Measurements from ENCODE around the gene CARMIL1.

CARMIL1 gene
- total RNA-seq: 1.4 to 12.2 (median 4.1) reads per million in 9 experiments

GRCh38 chr6:25278914-25279747 is at the start of gene CARMIL1:
Gene CARMIL1 (plus strand): TSS chr6:25279374. CDS start chr6:25279796, 422 bp downstream.
- H3K36me3 Mint-ChIP-seq (ENCODE audit: insufficient read depth): peaks cover 6% of the 10 kb centered on the region
- peaks cover 15 to 16% of the 10 kb centered on the region in 2 donors for H3K4me1 Mint-ChIP-seq (ENCODE audit: low read depth in 2 of 2)
- peaks cover 7 to 24% of the 10 kb centered on the region in 2 donors for H3K27me3 Mint-ChIP-seq
- no peaks in the 10 kb centered on the region for H3K9me3 Mint-ChIP-seq
- peak within 1 kb of the TSS; percentile 79 to 89 for H3K4me3 Mint-ChIP-seq
- peak; percentile 37 to 55 (median 38) for DNase-seq
- peak within 1 kb of the TSS; percentile 30 to 63 for H3K27ac Mint-ChIP-seq
- ATAC-seq (replicated peaks): peak; percentile 74

GRCh38 chr6:25229671-25230321 is 49.4 kb upstream of the CARMIL1 start:
- no peaks in the 10 kb centered on the region for H3K36me3 Mint-ChIP-seq (ENCODE audit: insufficient read depth)
- no peaks in the 10 kb centered on the region for H3K4me1 Mint-ChIP-seq (ENCODE audit: low read depth in 2 of 2)
- H3K27ac Mint-ChIP-seq: no peak overlapping the region
- H3K4me3 Mint-ChIP-seq: no peak overlapping the region
- no peaks in the 10 kb centered on the region for H3K9me3 Mint-ChIP-seq
- DNase-seq (no peak), ATAC-seq (replicated peaks) (no peak)
- H3K27me3 Mint-ChIP-seq: peaks cover 0 to 11% of the 10 kb centered on the region in 2 donors

- no peaks in the 10 kb centered on the region for H3K27me3 Mint-ChIP-seq
- no peaks in the 10 kb centered on the region for H3K4me1 Mint-ChIP-seq (ENCODE audit: low read depth in 2 of 2)
- H3K4me3 Mint-ChIP-seq: no peak overlapping the region
- H3K36me3 Mint-ChIP-seq (ENCODE audit: insufficient read depth): no peaks in the 10 kb centered on the region
- H3K9me3 Mint-ChIP-seq: no peaks in the 10 kb centered on the region
- no peak for DNase-seq
- no peak for ATAC-seq (replicated peaks)
- H3K27ac Mint-ChIP-seq: no peak overlapping the region
Measured at GRCh38 chr6:25232479-25232878, 46.7 kb upstream of the CARMIL1 start.

GRCh38 chr6:25233226-25233625 is 45.9 kb upstream of the CARMIL1 start:
- Mint-ChIP-seq H3K4me3 (no peak overlapping the region), H3K27ac (no peak overlapping the region), H3K36me3 (ENCODE audit: insufficient read depth) (no peaks in the 10 kb centered on the region), H3K9me3 (no peaks in the 10 kb centered on the region), H3K27me3 (no peaks in the 10 kb centered on the region), H3K4me1 (ENCODE audit: low read depth in 2 of 2) (no peaks in the 10 kb centered on the region)
- DNase-seq (no peak), ATAC-seq (replicated peaks) (no peak)

DNA sequence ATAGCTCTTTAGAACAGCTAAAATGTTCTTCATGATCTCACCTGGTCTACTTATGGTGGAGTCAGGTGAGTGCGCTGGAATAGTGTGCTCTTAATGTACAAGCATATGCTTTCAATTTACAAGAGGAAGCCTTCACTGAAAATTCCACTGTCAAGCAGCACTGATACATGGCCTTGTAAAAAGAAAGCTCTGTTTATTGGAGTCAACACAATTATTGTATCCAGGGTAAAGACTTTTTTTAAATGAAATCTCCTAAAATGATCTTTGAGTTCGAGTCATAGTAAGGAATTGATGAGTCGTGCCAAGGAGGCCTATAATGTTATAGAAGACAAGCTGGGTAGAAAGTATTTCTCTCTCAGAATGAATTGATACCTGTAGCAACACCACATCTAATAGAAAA is 41.6 kb upstream of the CARMIL1 start:
- Mint-ChIP-seq H3K9me3 (no peaks in the 10 kb centered on the region), H3K36me3 (ENCODE audit: insufficient read depth) (no peaks in the 10 kb centered on the region), H3K27me3 (peaks cover 0 to under 1% of the 10 kb centered on the region in 2 donors), H3K4me1 (ENCODE audit: low read depth in 2 of 2) (no peaks in the 10 kb centered on the region), H3K27ac (no peak overlapping the region), H3K4me3 (no peak overlapping the region)
- DNase-seq (no peak), ATAC-seq (replicated peaks) (no peak)

DNA sequence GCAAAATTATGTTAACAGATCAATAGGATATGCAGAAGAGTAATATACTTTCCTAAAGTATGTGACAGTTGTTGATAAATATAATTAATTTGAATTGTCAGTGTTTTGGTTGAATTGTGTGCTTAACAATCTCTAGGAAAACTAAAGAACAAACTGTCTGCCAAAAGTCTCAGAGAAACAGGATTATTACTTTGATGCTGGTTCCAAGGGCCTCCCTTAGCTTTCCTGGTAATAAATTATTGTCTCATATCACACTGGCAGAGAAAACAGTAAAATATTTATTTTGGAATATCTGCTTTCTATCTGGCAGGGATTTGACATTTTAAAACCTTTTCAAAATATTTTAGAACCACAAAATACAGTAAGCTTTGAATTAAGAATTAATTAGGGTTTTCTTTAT is 40.1 kb upstream of the CARMIL1 start:
- Mint-ChIP-seq H3K27ac (no peak overlapping the region), H3K27me3 (peaks cover 0 to 9% of the 10 kb centered on the region in 2 donors), H3K9me3 (no peaks in the 10 kb centered on the region), H3K36me3 (ENCODE audit: insufficient read depth) (no peaks in the 10 kb centered on the region), H3K4me3 (no peak overlapping the region), H3K4me1 (ENCODE audit: low read depth in 2 of 2) (no peaks in the 10 kb centered on the region)
- DNase-seq: no peak
- ATAC-seq (replicated peaks): no peak

- Mint-ChIP-seq H3K4me1 (ENCODE audit: low read depth in 2 of 2) (no peaks in the 10 kb centered on the region), H3K36me3 (ENCODE audit: insufficient read depth) (no peaks in the 10 kb centered on the region), H3K27ac (no peak overlapping the region), H3K4me3 (no peak overlapping the region), H3K27me3 (peaks cover 0 to 13% of the 10 kb centered on the region in 2 donors), H3K9me3 (no peaks in the 10 kb centered on the region)
- no peak for DNase-seq
- no peak for ATAC-seq (replicated peaks)
Measured at GRCh38 chr6:25239498-25239897, 39.7 kb upstream of the CARMIL1 start.

GRCh38 chr6:25242567-25242966 is 36.6 kb upstream of the CARMIL1 start:
- Mint-ChIP-seq H3K4me3 (no peak overlapping the region), H3K4me1 (ENCODE audit: low read depth in 2 of 2) (no peaks in the 10 kb centered on the region), H3K27ac (no peak overlapping the region), H3K36me3 (ENCODE audit: insufficient read depth) (no peaks in the 10 kb centered on the region), H3K9me3 (no peaks in the 10 kb centered on the region), H3K27me3 (peaks cover 8 to 30% of the 10 kb centered on the region in 2 donors)
- DNase-seq (no peak), ATAC-seq (replicated peaks) (no peak)

- no peaks in the 10 kb centered on the region for H3K4me1 Mint-ChIP-seq (ENCODE audit: low read depth in 2 of 2)
- peaks cover 8 to 30% of the 10 kb centered on the region in 2 donors for H3K27me3 Mint-ChIP-seq
- no peak overlapping the region for H3K27ac Mint-ChIP-seq
Measured at GRCh38 chr6:25244865-25245264, 34.3 kb upstream of the CARMIL1 start.

GRCh38 chr6:25248123-25248522 is 31.1 kb upstream of the CARMIL1 start:
- Mint-ChIP-seq H3K9me3 (no peaks in the 10 kb centered on the region), H3K36me3 (ENCODE audit: insufficient read depth) (no peaks in the 10 kb centered on the region), H3K4me1 (ENCODE audit: low read depth in 2 of 2) (no peaks in the 10 kb centered on the region), H3K27me3 (peaks cover 18 to 46% of the 10 kb centered on the region in 2 donors), H3K4me3 (no peak overlapping the region), H3K27ac (no peak overlapping the region)
- ATAC-seq (replicated peaks) (no peak), DNase-seq (no peak)

More at GRCh38 chr6:25244865-25245264, 34.3 kb upstream of the CARMIL1 start:
- ATAC-seq (replicated peaks): no peak
- H3K9me3 Mint-ChIP-seq: no peaks in the 10 kb centered on the region
- H3K36me3 Mint-ChIP-seq (ENCODE audit: insufficient read depth): no peaks in the 10 kb centered on the region
- no peak overlapping the region for H3K4me3 Mint-ChIP-seq
- DNase-seq: no peak

GRCh38 chr6:25249133-25249532 is 30.0 kb upstream of the CARMIL1 start:
- DNase-seq (no peak), ATAC-seq (replicated peaks) (no peak)
- no peaks in the 10 kb centered on the region for H3K9me3 Mint-ChIP-seq
- no peak overlapping the region for H3K27ac Mint-ChIP-seq
- no peak overlapping the region for H3K4me3 Mint-ChIP-seq
- H3K27me3 Mint-ChIP-seq: peaks cover 27 to 53% of the 10 kb centered on the region in 2 donors
- H3K4me1 Mint-ChIP-seq (ENCODE audit: low read depth in 2 of 2): no peaks in the 10 kb centered on the region
- H3K36me3 Mint-ChIP-seq (ENCODE audit: insufficient read depth): no peaks in the 10 kb centered on the region

DNA sequence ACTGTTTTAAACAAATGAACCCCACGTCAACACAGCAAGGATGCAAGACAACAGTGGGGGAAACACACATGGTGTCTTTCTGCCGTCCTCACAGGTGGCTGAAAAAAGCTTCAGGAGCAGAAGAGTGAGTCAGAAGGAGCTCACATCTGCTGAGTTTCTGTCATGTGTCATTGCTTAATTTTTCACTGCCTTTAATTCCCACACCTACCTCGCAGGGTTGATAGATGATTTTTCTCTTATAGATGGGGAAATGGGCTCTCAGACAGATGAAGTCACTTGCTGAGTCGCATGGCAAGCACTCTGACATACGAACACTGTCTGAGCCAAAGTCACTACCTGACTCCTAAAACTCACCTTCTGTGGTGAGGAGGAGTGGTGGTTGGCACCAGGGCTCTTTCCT is 28.3 kb upstream of the CARMIL1 start:
- no peaks in the 10 kb centered on the region for H3K36me3 Mint-ChIP-seq (ENCODE audit: insufficient read depth)
- H3K4me3 Mint-ChIP-seq: no peak overlapping the region
- peaks cover 22 to 37% of the 10 kb centered on the region in 2 donors for H3K27me3 Mint-ChIP-seq
- H3K27ac Mint-ChIP-seq: no peak overlapping the region
- DNase-seq: no peak
- H3K4me1 Mint-ChIP-seq (ENCODE audit: low read depth in 2 of 2): no peaks in the 10 kb centered on the region
- H3K9me3 Mint-ChIP-seq: no peaks in the 10 kb centered on the region
- no peak for ATAC-seq (replicated peaks)

DNA sequence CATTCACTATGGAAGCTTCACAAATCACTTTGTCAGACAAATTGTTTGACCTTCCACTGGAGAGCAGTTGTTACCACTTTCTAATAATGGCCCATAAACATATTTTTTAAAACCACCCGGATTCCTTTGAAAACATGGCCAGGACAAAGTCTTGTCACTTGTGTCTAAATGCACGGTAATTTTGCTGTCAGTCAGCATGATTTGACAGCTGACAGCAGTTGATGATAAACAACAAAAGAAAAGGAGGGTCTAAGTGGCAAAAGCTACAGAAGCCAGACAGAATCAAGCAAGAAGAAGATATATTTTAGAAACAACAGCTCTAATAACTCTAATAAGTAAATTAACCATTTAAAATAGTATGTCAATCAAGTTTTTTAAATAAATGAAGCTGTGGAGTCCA is 27.7 kb upstream of the CARMIL1 start:
- DNase-seq: no peak
- Mint-ChIP-seq H3K4me1 (ENCODE audit: low read depth in 2 of 2) (no peaks in the 10 kb centered on the region), H3K9me3 (no peaks in the 10 kb centered on the region), H3K27me3 (peaks cover 26 to 33% of the 10 kb centered on the region in 2 donors), H3K4me3 (no peak overlapping the region), H3K36me3 (ENCODE audit: insufficient read depth) (no peaks in the 10 kb centered on the region), H3K27ac (no peak overlapping the region)
- ATAC-seq (replicated peaks): no peak

DNA sequence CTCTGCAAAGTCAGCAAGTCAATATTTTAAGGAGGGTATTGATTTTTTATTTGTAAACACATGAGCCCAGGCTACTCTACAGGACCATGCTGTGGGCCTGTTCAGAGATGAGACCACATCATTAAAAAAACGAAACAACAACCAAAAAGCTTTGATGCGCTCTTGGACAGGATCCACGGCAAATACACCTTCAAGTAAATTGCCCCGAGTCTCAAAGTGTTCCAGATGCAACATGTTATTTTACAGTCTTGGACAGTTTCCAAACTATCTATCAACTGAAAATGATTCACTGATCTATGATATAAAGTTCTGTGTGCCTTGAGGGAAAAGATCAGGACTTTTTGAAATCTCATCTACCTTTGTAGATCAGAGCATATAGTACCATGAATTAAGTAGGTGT is 25.8 kb upstream of the CARMIL1 start:
- Mint-ChIP-seq H3K36me3 (ENCODE audit: insufficient read depth) (no peaks in the 10 kb centered on the region), H3K9me3 (no peaks in the 10 kb centered on the region), H3K4me1 (ENCODE audit: low read depth in 2 of 2) (no peaks in the 10 kb centered on the region), H3K27me3 (peaks cover 26 to 33% of the 10 kb centered on the region in 2 donors), H3K4me3 (no peak overlapping the region), H3K27ac (no peak overlapping the region)
- DNase-seq (no peak), ATAC-seq (replicated peaks) (no peak)
